GM19035 (cell line): Measurements from ENCODE around the gene WEE1.
"Not testable (repeated sequence)": the region's sequence is repeated elsewhere in the genome, so short reads cannot be mapped to it uniquely, and the experiment has no call there.

Experiments
- ATAC-seq: cut with Tn5 transposase; IDR thresholded peaks from one replicate; pipeline ENCODE4 v1.9.1; 2021; ENCODE audit not compliant: unreplicated experiment

Gene WEE1

DNA sequence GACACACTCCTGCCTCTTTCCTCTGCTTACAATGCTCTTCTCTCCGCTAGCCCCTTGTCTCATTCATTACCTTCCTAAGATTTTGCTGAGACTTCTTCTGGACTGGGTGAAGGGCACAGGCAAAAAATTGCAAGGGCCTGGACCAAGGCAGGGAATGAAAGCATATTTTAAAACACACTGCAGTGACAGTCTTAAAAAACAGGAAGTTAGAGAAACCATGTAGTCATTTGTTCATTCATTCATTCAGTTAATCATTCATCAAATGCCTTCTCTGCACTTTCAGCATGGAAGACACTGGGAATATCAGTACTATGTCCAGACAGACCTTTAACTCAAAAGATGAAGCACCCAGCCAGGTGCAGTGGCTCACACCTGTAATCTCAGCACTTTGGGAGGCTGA lies 45.5 kb downstream of the WEE1 start:
- ATAC-seq = no peak

DNA sequence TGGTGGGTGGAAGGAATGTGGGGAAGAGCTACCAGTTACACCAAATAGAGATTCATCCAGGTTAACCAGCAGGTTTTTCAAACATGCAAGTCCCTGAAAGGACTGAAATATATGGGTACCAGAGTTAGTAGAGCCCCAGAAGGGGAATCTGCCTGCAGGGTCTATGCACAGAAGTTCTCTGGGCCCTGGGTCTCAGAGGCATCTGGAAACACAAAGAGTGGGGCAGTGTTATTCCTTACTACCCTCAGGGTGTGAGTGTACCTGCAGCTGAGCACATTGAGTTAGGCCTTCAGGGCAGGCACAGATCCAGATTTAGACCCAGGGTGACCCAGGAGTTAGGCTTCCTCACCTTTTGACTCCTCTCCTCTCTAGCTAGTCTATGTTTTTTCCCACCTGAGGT lies 46.5 kb downstream of the WEE1 start:
- ATAC-seq = no peak

DNA sequence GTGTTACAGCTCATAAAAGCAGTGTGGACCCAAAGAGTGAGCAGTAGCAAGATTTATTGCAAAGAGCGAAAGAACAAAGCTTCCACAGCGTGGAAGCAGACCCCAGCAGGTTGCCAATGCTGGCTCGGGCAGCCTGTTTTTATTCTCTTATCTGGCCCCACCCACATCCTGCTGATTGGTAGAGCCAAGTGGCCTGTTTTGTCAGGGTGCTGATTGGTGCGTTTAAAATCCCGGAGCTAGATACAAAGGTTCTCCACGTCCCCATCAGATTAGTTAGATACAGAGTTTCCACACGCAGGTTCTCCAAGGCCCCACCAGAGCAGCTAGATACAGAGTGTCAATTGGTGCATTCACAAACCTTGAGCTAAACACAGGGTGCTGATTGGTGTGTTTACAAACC lies 48.9 kb downstream of the WEE1 start:
- not testable (repeated sequence) for ATAC-seq

DNA sequence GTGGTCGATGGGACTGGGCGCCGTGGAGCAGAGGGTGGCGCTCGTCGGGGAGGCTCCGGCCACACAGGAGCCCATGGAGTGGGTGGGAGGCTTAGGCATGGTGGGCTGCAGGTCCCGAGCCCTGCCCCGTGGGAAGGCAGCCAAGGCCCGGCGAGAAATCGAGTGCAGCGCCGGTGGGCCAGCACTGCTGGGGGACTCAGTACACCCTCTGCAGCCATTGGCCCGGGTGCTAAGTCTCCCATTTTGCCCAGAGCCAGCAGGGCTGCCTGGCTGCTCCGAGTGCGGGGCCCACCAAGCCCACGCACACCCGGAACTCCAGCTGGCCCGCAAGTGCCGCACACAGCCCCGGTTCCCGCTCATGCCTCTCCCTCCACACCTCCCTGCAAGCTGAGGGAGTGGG lies 49.6 kb downstream of the WEE1 start:
- ATAC-seq = not testable (repeated sequence)

DNA sequence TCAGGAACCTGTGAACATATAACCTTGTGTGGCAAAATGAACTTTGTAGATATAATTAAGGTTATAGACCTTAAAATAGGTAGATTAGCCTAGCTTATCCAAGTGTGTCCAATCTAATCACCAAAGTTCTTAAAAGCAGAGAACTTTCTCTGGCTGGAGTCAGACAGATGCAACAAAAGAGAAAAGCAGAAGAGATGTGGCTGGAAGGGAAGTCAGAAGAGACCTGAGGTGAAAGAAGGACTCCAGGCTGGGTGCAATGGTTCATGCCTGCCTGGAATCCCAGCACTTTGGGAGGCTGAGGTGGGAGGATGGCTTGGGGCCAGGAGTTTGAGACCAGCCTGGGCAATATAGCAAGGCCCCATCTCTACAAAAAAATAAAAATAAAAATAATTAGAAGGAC lies 51.0 kb downstream of the WEE1 start:
- ATAC-seq = no peak

DNA sequence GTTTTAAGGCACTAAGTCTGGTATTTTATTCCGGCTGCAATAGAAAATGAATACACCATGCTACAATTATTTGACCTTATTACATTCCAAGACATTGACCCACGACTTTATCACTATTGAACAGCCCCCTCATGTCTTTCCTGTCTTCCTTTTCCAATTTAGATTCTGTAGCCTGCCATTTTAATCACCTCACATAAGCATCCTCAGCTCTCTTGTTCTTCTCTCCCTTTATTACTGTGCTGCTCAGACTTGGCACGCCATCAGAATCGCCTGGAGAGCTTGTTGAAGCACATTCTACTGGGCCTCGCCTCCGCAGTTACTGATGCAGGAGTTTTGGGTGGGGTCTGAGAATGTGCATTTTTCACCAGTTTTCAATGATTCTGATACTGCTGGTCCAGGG lies 51.7 kb downstream of the WEE1 start:
- ATAC-seq = no peak

DNA sequence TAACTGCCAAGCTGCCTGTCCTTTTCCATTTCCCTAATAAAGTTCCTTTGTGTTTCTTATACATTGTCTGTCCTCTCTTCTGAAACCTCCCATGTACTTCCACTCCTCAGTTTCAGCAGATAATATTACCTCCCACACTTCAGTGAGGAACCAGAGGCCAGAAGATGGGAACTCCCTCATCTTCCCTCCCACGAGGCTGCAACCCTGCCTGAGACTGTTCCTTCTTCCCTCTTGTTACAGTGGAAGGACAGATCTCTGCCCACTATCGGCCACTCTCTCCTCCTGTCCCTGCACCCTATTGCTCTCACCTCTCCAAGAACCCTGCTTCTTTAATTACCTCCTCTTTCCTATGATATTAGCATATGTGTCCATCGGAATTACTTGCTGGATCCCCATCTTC lies 52.3 kb downstream of the WEE1 start:
- no peak for ATAC-seq

DNA sequence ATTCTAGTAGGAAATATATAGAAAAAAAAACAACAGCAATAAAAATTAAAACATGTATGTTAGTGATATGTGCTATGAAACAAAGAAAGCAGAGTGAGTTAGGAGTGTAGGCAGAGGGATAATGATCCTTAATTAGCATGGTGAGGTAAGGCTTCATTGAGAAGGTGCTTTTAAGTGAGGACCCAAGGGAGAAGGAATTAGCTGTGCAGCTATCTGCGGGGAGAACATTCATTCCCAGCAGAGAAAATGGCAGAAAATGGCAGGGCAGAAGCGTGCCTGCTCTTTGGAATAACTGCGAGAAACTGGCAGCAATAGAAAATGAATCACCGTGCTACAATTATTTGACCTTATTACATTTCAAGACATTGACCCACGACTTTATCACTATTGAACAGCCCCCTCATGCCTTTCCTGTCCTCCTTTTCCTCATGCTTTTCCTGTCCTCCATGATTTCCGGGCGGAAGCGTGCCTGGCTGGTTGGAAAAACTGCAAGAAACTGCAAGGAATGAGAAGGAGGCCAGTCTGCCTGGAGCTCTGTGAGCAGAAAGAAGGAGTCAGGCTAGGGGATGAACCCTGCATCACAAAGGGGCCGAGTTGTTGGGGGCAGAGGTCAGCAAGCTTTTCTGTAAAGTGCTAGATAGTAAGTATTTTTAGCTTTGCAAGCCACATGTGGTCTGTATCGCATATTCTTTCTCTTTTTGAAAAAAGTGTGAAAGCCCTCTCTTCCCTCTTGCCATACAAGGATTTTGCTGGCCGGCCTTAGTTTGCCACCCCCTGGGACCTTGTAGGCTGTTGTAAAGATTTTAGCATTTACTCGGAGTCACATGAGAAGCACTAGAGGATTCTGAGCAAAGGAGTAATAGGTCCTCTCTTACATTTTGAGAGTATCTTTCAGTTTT lies 53.3 kb downstream of the WEE1 start:
- ATAC-seq = no peak

DNA sequence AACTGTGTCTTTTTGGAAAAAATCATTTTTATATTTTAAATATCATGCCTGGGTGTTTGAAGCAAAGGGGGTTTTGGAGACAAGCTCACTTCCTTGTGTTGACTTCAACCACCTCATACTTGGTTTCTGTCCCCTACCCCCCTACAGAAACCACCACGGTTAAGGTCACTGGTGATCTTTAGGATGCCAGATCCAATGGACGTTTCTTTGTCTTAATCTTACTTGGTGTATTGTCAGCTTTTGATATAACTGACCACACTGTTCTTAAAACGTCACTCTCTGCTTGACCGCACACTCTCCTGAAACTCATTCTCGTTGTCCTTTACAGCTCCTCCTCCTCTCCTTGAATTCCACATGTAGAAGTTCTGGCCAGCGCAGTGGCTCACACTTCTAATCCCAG lies 55.6 kb downstream of the WEE1 start:
- ATAC-seq = no peak

DNA sequence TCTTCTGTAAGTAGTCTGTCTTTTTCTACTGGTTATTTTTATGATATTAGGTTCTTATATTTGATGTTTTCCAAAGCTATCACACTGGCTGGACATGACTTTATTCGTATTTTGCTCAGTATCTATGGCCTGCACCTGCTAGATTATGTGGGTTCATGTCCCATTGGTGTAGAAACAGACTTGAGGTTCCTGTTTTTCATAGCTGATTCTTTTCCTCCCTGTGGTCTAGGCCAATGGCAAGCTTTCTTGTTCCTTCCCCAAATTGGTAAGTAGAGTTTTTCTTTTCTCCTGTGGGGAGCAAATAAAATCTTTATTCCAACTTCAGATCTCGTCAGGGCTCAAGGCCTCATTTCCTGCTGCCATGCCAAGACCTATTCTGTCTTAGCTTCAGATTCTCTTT lies 60.2 kb downstream of the WEE1 start:
- no peak for ATAC-seq

DNA sequence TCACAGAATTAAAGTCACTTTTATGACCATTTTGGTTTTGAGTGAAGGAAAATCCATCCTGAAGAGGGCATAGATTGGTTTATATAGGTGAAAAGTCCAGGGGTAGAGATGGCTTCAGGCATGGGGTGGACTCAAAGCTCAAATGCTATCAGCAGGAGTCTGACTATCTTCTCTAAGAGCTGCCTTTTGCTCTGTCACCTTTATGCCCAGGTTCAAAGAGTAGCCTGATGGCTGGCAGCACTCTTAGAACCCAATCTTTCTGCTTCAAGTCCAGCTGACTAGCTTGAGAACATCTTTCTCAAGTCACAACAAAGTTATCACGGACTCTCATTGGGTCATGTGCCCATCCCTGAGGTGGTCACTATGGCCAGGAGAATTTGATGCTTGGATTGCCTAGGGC lies 63.2 kb downstream of the WEE1 start:
- ATAC-seq = no peak

DNA sequence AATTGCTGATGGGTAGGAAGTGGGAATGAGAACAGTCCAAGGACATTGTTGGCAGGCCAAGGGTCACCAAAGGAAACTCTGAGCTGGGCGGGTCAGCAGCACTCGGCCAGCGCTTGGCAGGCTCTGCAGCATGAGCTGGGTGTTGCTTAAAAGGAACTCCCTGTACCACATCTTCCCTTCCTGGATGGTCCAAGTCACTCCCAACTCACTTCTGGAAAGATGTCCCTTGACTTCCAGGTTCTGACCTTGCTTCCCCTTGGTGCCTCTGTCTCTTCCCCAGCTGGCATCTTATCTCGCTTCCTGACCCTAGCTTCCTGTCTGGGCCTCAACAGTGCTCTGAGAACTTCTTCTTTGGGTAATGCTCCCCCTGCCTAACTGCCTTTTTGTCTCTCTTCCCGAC lies 65.6 kb downstream of the WEE1 start:
- no peak for ATAC-seq
